ENCODE data around the gene PCNX2. TPM values are rescaled to one million over a fixed set of nuclear protein-coding genes. Genes with fewer than 3 reads are reported as not detected.

PCNX2 gene
- total and polyA plus RNA-seq, 4 donors, result 2.0 to 15.1 (median 6.4) TPM

- no peak for TF ChIP-seq CTCF (IDR thresholded peaks at IDR 0.05; ENCODE audit: control extremely low read depth, extremely low read depth)
- 19 to 24% methylated on average over 5 of the region's 5 CpGs for WGBS, 2 donors
- Histone ChIP-seq H3K9ac (ENCODE audit: insufficient read depth in 1 of 2, low read length in 2 of 2) (peak overlapping the region in 1 of 2 donors; percentile 78), H3K9me3 (ENCODE audit: control insufficient read depth in 4 of 4, insufficient read depth in 3 of 4, low read length in 3 of 4) (no peaks in the 10 kb centered on the region), H3K4me3 (peak overlapping the region; percentile 83), H3K4me1 (ENCODE audit: control insufficient read depth in 5 of 5, insufficient read depth in 5 of 5, low read length in 5 of 5) (peaks cover 0 to 9% (median 7%) of the 10 kb centered on the region in 5 donors), H3K27ac (ENCODE audit: low read depth in 1 of 2, low read length in 1 of 2) (peak overlapping the region in 1 of 2 donors; percentile 49), H3K36me3 (ENCODE audit: control insufficient read depth in 4 of 4, insufficient read depth in 4 of 4, low read length in 4 of 4) (peaks cover 0 to 1% (median under 1%) of the 10 kb centered on the region in 4 donors), H3K27me3 (ENCODE audit: control insufficient read depth in 3 of 3, insufficient read depth in 3 of 3, low read length in 2 of 3) (no peaks in the 10 kb centered on the region)
- DNase-seq (peak in 1 of 3 donors; percentile 29), ATAC-seq (ENCODE audit: insufficient read depth, low FRiP score) (peak; percentile 12)
Measured at GRCh38 chr1:232951180-232951579, 344.3 kb downstream of the PCNX2 start.

- 1% methylated on average over 51 to 56 of the region's 56 CpGs for WGBS, 2 donors
- TF ChIP-seq CTCF (IDR thresholded peaks at IDR 0.05; ENCODE audit: control extremely low read depth, extremely low read depth), result no peak
- DNase-seq, result peak; percentile 97
- H3K36me3 ChIP-seq (ENCODE audit: control insufficient read depth in 4 of 4, insufficient read depth in 4 of 4, low read length in 4 of 4), result no peaks in the 10 kb centered on the region
- ATAC-seq (ENCODE audit: insufficient read depth, low FRiP score), result peak; percentile 81
- H3K4me1 ChIP-seq (ENCODE audit: control insufficient read depth in 5 of 5, insufficient read depth in 5 of 5, low read length in 5 of 5), result peaks cover 0 to 9% (median 7%) of the 10 kb centered on the region in 5 donors
- H3K4me3 ChIP-seq, result peak within 1 kb of the TSS; percentile 83
- H3K27me3 ChIP-seq (ENCODE audit: control insufficient read depth in 3 of 3, insufficient read depth in 3 of 3, low read length in 2 of 3), result no peaks in the 10 kb centered on the region
- peak within 1 kb of the TSS; percentile 44 to 89 for H3K9ac ChIP-seq (ENCODE audit: insufficient read depth in 1 of 2, low read length in 2 of 2)
- peak within 1 kb of the TSS; percentile 90 to 94 for H3K27ac ChIP-seq (ENCODE audit: low read depth in 1 of 2, low read length in 1 of 2)
- no peaks in the 10 kb centered on the region for H3K9me3 ChIP-seq (ENCODE audit: control insufficient read depth in 4 of 4, insufficient read depth in 3 of 4, low read length in 3 of 4)
Measured at GRCh38 chr1:232950197-232951176, 345.0 kb downstream of the PCNX2 start, which contains the start of gene NTPCR. Gene NTPCR (plus strand): TSS chr1:232950611. CDS start chr1:232950711, 100 bp downstream.

GRCh38 chr1:232949636-232950196, 345.8 kb downstream of the PCNX2 start:
- H3K27ac ChIP-seq (ENCODE audit: low read depth in 1 of 2, low read length in 1 of 2), result peak overlapping the region; percentile 90 to 94
- ATAC-seq (ENCODE audit: insufficient read depth, low FRiP score), result no peak
- WGBS, 2 donors, result 92% methylated on average over 5 of the region's 5 CpGs

More at GRCh38 chr1:232949636-232950196, 345.8 kb downstream of the PCNX2 start:
- peak overlapping the region; percentile 68 for H3K4me3 ChIP-seq
- H3K9me3 ChIP-seq (ENCODE audit: control insufficient read depth in 4 of 4, insufficient read depth in 3 of 4, low read length in 3 of 4), result no peaks in the 10 kb centered on the region
- peaks cover 0 to 9% (median 7%) of the 10 kb centered on the region in 5 donors for H3K4me1 ChIP-seq (ENCODE audit: control insufficient read depth in 5 of 5, insufficient read depth in 5 of 5, low read length in 5 of 5)
- TF ChIP-seq CTCF (IDR thresholded peaks at IDR 0.05; ENCODE audit: control extremely low read depth, extremely low read depth), result no peak
- DNase-seq, result no peak
- peak overlapping the region in 1 of 2 donors; percentile 89 for H3K9ac ChIP-seq (ENCODE audit: insufficient read depth in 1 of 2, low read length in 2 of 2)
- no peaks in the 10 kb centered on the region for H3K27me3 ChIP-seq (ENCODE audit: control insufficient read depth in 3 of 3, insufficient read depth in 3 of 3, low read length in 2 of 3)
- H3K36me3 ChIP-seq (ENCODE audit: control insufficient read depth in 4 of 4, insufficient read depth in 4 of 4, low read length in 4 of 4), result no peaks in the 10 kb centered on the region
